Measurements from ENCODE around the gene BCL2L2.

- no peak for TF ChIP-seq CTCF (conservative IDR thresholded peaks at IDR 0.05; ENCODE audit: low read length)
- no peak for TF ChIP-seq EZH2phosphoT487 (IDR thresholded peaks at IDR 0.05; ENCODE audit: borderline replicate concordance, low read depth, low read length)
Observed at GRCh38 chr14:23284654-23285529, 21.7 kb upstream of the BCL2L2 start.
